ENCODE measurements around the gene SC5D. TPM values are rescaled to one million over a fixed set of nuclear protein-coding genes. Genes with fewer than 3 reads are reported as not detected.

Gene SC5D
- total RNA-seq, 2 donors from 2014 or later, result 14.9 to 28.5 TPM

- H3K27ac ChIP-seq, result no peak overlapping the region
- ATAC-seq (ENCODE audit: insufficient number of reproducible peaks, low FRiP score, low read depth), result no peak
- H3K4me3 ChIP-seq, result peak overlapping the region; percentile 20
- no peak for DNase-seq (ENCODE audit: low spot score)
- H3K9me3 ChIP-seq, result no peaks in the 10 kb centered on the region
- H3K36me3 ChIP-seq, result no peaks in the 10 kb centered on the region
- no peaks in the 10 kb centered on the region for H3K4me1 ChIP-seq (ENCODE audit: control insufficient read depth in 1 of 2, low read depth in 2 of 2)
- H3K27me3 ChIP-seq (replicated peaks; ENCODE audit: insufficient read depth), result no peaks in the 10 kb centered on the region
- peak; percentile 70 for TF ChIP-seq CTCF (IDR thresholded peaks at IDR 0.05)
Observed at GRCh38 chr11:121249039-121249663, 43.4 kb upstream of the SC5D start.

- Histone ChIP-seq H3K27me3 (replicated peaks; ENCODE audit: insufficient read depth) (no peaks in the 10 kb centered on the region), H3K4me3 (no peak overlapping the region), H3K36me3 (no peaks in the 10 kb centered on the region), H3K9me3 (no peaks in the 10 kb centered on the region), H3K27ac (no peak overlapping the region), H3K4me1 (ENCODE audit: control insufficient read depth in 1 of 2, low read depth in 2 of 2) (no peaks in the 10 kb centered on the region)
- ATAC-seq (ENCODE audit: insufficient number of reproducible peaks, low FRiP score, low read depth) (no peak), DNase-seq (ENCODE audit: low spot score) (no peak)
- TF ChIP-seq CTCF (IDR thresholded peaks at IDR 0.05), result no peak
Observed at GRCh38 chr11:121250843-121251242, 41.7 kb upstream of the SC5D start.

GRCh38 chr11:121253951-121254350, 38.6 kb upstream of the SC5D start:
- Histone ChIP-seq H3K9me3 (no peaks in the 10 kb centered on the region), H3K36me3 (no peaks in the 10 kb centered on the region), H3K4me3 (no peak overlapping the region), H3K27me3 (replicated peaks; ENCODE audit: insufficient read depth) (no peaks in the 10 kb centered on the region), H3K27ac (no peak overlapping the region), H3K4me1 (ENCODE audit: control insufficient read depth in 1 of 2, low read depth in 2 of 2) (no peaks in the 10 kb centered on the region)
- TF ChIP-seq CTCF (IDR thresholded peaks at IDR 0.05), result no peak
- DNase-seq (ENCODE audit: low spot score) (no peak), ATAC-seq (ENCODE audit: insufficient number of reproducible peaks, low FRiP score, low read depth) (no peak)

- no peaks in the 10 kb centered on the region for H3K4me1 ChIP-seq (ENCODE audit: control insufficient read depth in 1 of 2, low read depth in 2 of 2)
- no peak overlapping the region for H3K4me3 ChIP-seq
- no peaks in the 10 kb centered on the region for H3K27me3 ChIP-seq (replicated peaks; ENCODE audit: insufficient read depth)
- ATAC-seq (ENCODE audit: insufficient number of reproducible peaks, low FRiP score, low read depth) (no peak), DNase-seq (ENCODE audit: low spot score) (no peak)
- H3K27ac ChIP-seq, result no peak overlapping the region
- TF ChIP-seq CTCF (IDR thresholded peaks at IDR 0.05), result no peak
- no peaks in the 10 kb centered on the region for H3K36me3 ChIP-seq
- no peaks in the 10 kb centered on the region for H3K9me3 ChIP-seq
Observed at GRCh38 chr11:121254756-121255155, 37.8 kb upstream of the SC5D start.

GRCh38 chr11:121255473-121256125, 37.0 kb upstream of the SC5D start:
- no peaks in the 10 kb centered on the region for H3K36me3 ChIP-seq

More at GRCh38 chr11:121255473-121256125, 37.0 kb upstream of the SC5D start:
- Histone ChIP-seq H3K9me3 (no peaks in the 10 kb centered on the region), H3K4me3 (no peak overlapping the region), H3K27ac (no peak overlapping the region), H3K4me1 (ENCODE audit: control insufficient read depth in 1 of 2, low read depth in 2 of 2) (no peaks in the 10 kb centered on the region), H3K27me3 (replicated peaks; ENCODE audit: insufficient read depth) (no peaks in the 10 kb centered on the region)
- ATAC-seq (ENCODE audit: insufficient number of reproducible peaks, low FRiP score, low read depth) (no peak), DNase-seq (ENCODE audit: low spot score) (no peak)
- TF ChIP-seq CTCF (IDR thresholded peaks at IDR 0.05), result no peak

Data from thoracic aorta (tissue), 2 donors.